Endothelial cell of umbilical vein (primary cell): ENCODE data around the gene CDH23. TPM values are rescaled to one million over a fixed set of nuclear protein-coding genes. Genes with fewer than 3 reads are reported as not detected.

Experiments
- BruUV-seq: library from RNA; stranded (reverse); fragments of 400-500 nt; replicated peaks from 2 replicates; lab custom pipeline; 2021; lab: Mats Ljungman, UMichigan
- CTCF ChIA-PET: fragments of 300-600, 350-600 bp; sonication (Branson Sonifier 250); formaldehyde crosslinking; loops from one replicate; lab custom pipeline; 2021; ENCODE audit warnings: antibody characterized with exemption, inconsistent platforms; lab: Charles Lee
- POLR2A ChIA-PET: fragments of 300-600, 350-600 bp; sonication (Branson Sonifier 250); formaldehyde crosslinking; loops from one replicate; lab custom pipeline; 2021; ENCODE audit warnings: antibody characterized with exemption, inconsistent platforms; lab: Charles Lee
- DNase-seq: peaks from one replicate; pipeline ENCODE4 v3.0.0-alpha.2; 2011; ENCODE audit warnings: low read depth, low spot score
- FAIRE-seq: peaks from 2 replicates; lab custom pipeline; 2011; peaks lifted over from hg19 to GRCh38; lab: Jason Lieb, UNC
- H2AFZ ChIP-seq: 2 replicates; pipeline ENCODE4 v1.6.0; 2012; ENCODE audit warnings: low read depth, low read length, control low read depth, inconsistent platforms
- H3K27ac ChIP-seq: 2 replicates; pipeline ENCODE4 v1.5.1; 2011; ENCODE audit warnings: low read depth, mild to moderate bottlenecking, control low read depth, low read length, moderate library complexity; ENCODE audit not compliant: insufficient read depth
- H3K27me3 ChIP-seq, 2 experiments: 2 replicates each; pipeline versions ENCODE4 v1.6.0 to v1.6.1; 2011; ENCODE audit warnings: low read length in 2 of 2, mixed read lengths in 1 of 2; ENCODE audit not compliant: control insufficient read depth in 2 of 2, insufficient read depth in 2 of 2
- H3K36me3 ChIP-seq, 2 experiments: 2 replicates in 1 of 2; 3 replicates in 1 of 2; pipeline ENCODE4 v1.5.1; 2011; ENCODE audit warnings: low read length in 2 of 2, mild to moderate bottlenecking in 1 of 2, moderate library complexity in 1 of 2; ENCODE audit not compliant: control insufficient read depth in 2 of 2, insufficient read depth in 2 of 2; ENCODE audit errors: extremely low read depth in 1 of 2
- H3K4me1 ChIP-seq: 3 replicates; pipeline ENCODE4 v1.5.1; 2011; ENCODE audit warnings: mild to moderate bottlenecking, low read length; ENCODE audit not compliant: control insufficient read depth, insufficient read depth; ENCODE audit errors: extremely low read depth
- H3K4me2 ChIP-seq: 2 replicates; pipeline ENCODE4 v1.6.1; 2011; ENCODE audit warnings: low read length, control low read depth, mixed read lengths; ENCODE audit not compliant: insufficient read depth
- H3K4me3 ChIP-seq, 3 experiments: fragments of 200-600 bp in 1 of 3; sonication (generic), shearing (Covaris generic) in 1 of 3; replicated peaks in 1 of 3; 2 replicates each; pipeline ENCODE4 v1.5.1; 2011 to 2016; ENCODE audit warnings: control low read depth in 3 of 3, low read length in 3 of 3, mild to moderate bottlenecking in 2 of 3, inconsistent platforms in 1 of 3, low read depth in 1 of 3, moderate library complexity in 1 of 3; ENCODE audit not compliant: insufficient read depth in 1 of 3
- H3K79me2 ChIP-seq: 2 replicates; pipeline ENCODE4 v1.6.0; 2012; ENCODE audit warnings: low read length, inconsistent platforms; ENCODE audit not compliant: control insufficient read depth, insufficient read depth
- H3K9ac ChIP-seq: replicated peaks from 2 replicates; pipeline ENCODE3; 2011; ENCODE audit warnings: low read length, control low read depth; ENCODE audit not compliant: insufficient read depth; ENCODE audit errors: extremely low read depth
- H3K9me1 ChIP-seq: replicated peaks from 3 replicates; pipeline ENCODE4 v1.6.0; 2011; ENCODE audit warnings: mild to moderate bottlenecking, low read length; ENCODE audit not compliant: control insufficient read depth, insufficient read depth; ENCODE audit errors: extremely low read depth
- H3K9me3 ChIP-seq: replicated peaks from 2 replicates; pipeline ENCODE4 v1.5.1; 2012; ENCODE audit warnings: low read length, inconsistent platforms; ENCODE audit not compliant: control insufficient read depth, insufficient read depth
- H4K20me1 ChIP-seq: replicated peaks from 2 replicates; pipeline ENCODE3; 2011; ENCODE audit warnings: mild to moderate bottlenecking, low read length; ENCODE audit not compliant: control insufficient read depth, insufficient read depth; ENCODE audit errors: extremely low read depth
- CTCF ChIP-seq, 2 donors: IDR thresholded peaks; 1 replicate in 1 of 2; 2 replicates in 1 of 2; pipeline ENCODE4 v1.5.1; 2011; ENCODE audit warnings: low read length in 2 of 2, mild to moderate bottlenecking in 2 of 2, moderate library complexity in 2 of 2, control low read depth in 1 of 2, inconsistent platforms in 1 of 2, low read depth in 1 of 2; ENCODE audit not compliant: insufficient read depth in 1 of 2; ENCODE audit errors: extremely low read depth in 1 of 2
- EZH2 ChIP-seq: IDR thresholded peaks from 2 replicates; pipeline ENCODE4 v1.6.1; 2012; ENCODE audit warnings: borderline replicate concordance, low read depth, mild to moderate bottlenecking, moderate library complexity, low read length, inconsistent platforms; ENCODE audit not compliant: severe bottlenecking
- FOS ChIP-seq: IDR thresholded peaks from 2 replicates; pipeline ENCODE4 v1.6.1; 2011; ENCODE audit warnings: mild to moderate bottlenecking, low read length, moderate library complexity, borderline replicate concordance; ENCODE audit not compliant: insufficient read depth
- GATA2 ChIP-seq: IDR thresholded peaks from 2 replicates; pipeline ENCODE4 v1.7.0; 2011; ENCODE audit warnings: low read depth, mild to moderate bottlenecking, moderate library complexity, mixed read lengths, low read length; ENCODE audit not compliant: insufficient read length, insufficient read depth
- JUN ChIP-seq: IDR thresholded peaks from 2 replicates; pipeline ENCODE4 v1.6.1; 2011; ENCODE audit warnings: borderline replicate concordance, low read depth; ENCODE audit not compliant: insufficient read length, insufficient read depth
- MAX ChIP-seq: IDR thresholded peaks from 2 replicates; pipeline ENCODE4 v1.6.1; 2011; ENCODE audit not compliant: insufficient read depth, insufficient read length
- MYC ChIP-seq: IDR thresholded peaks from one replicate; pipeline ENCODE4 v1.6.1; 2011; ENCODE audit warnings: mild to moderate bottlenecking, low read depth, low read length
- POLR2A ChIP-seq: IDR thresholded peaks from 2 replicates; pipeline ENCODE4 v1.6.1; 2012; ENCODE audit warnings: low read depth, mild to moderate bottlenecking, control low read depth, low read length
- POLR2AphosphoS5 ChIP-seq: IDR thresholded peaks from 2 replicates; pipeline ENCODE4 v1.6.1; 2012; ENCODE audit warnings: low read depth, mild to moderate bottlenecking, control low read depth, low read length, moderate library complexity; ENCODE audit not compliant: insufficient read depth
- dilution Hi-C: fragments of 300-500 bp; cut with MboI; formaldehyde crosslinking; loops from one replicate; pipeline ENCODE4 v1.15.0; 2019; ENCODE audit warnings: low sequenced_read_pairs; ENCODE audit not compliant: extremely low pct_ligation_motif_present
- intact Hi-C: fragments of 100-400 bp; cut with micrococcal nuclease; formaldehyde crosslinking; loops from one replicate; pipeline ENCODE4 v1.10.0; 2022
- polyA plus RNA-seq, 4 experiments: library from polyadenylated mRNA; depleted of rRNA in 3 of 4; stranded (reverse) in 3 of 4; unstranded in 1 of 4; fragments of >200 nt; gene quantifications; 2 replicates each; pipeline versions ENCODE4 v1.2.1 to v1.2.3, GENCODE V29; 2011 to 2012; ENCODE audit warnings: missing spikeins in 1 of 4
- total RNA-seq: library from RNA; stranded (reverse); gene quantifications from 2 replicates; pipeline ENCODE4 v1.2.3, GENCODE V29; 2021

The CDH23 gene
- total and polyA plus RNA-seq, 2 donors (not counting 3 experiments of a cell fraction or from before 2014, with no cell fraction given) = not detected

- H3K27me3 ChIP-seq = peaks cover 3 to 10% of the 10 kb centered on the region in 2 experiments
- H2AFZ ChIP-seq = no peak overlapping the region
- ChIA-PET POLR2A (no interaction called here), CTCF (interaction anchor here (0.9 kb wide), 1 partner anchor 7 kb away, joined by 5 read pairs; no protein-coding TSS in a partner anchor)
- dilution Hi-C loops (no loop called here), intact Hi-C loops (no loop called here)
- no peaks in the 10 kb centered on the region for H3K9me3 ChIP-seq
- no peak overlapping the region for H3K4me3 ChIP-seq
- no peaks in the 10 kb centered on the region for H3K9me1 ChIP-seq
- no peak overlapping the region for H3K27ac ChIP-seq
- no peaks in the 10 kb centered on the region for H4K20me1 ChIP-seq
- no peaks in the 10 kb centered on the region for H3K79me2 ChIP-seq
- no TSS peak for BruUV-seq
- TF ChIP-seq MYC (no peak), GATA2 (no peak), EZH2 (no peak), POLR2A (no peak), CTCF (IDR thresholded peaks at IDR 0.05; ENCODE audit: extremely low read depth in 1 of 2, insufficient read depth in 1 of 2, low read depth in 1 of 2, low read length in 2 of 2) (no peak), MAX (no peak), FOS (no peak), JUN (no peak), POLR2AphosphoS5 (no peak)
- FAIRE-seq (no peak), DNase-seq (no peak)
- H3K9ac ChIP-seq = no peak overlapping the region
- no peaks in the 10 kb centered on the region for H3K4me1 ChIP-seq
- H3K36me3 ChIP-seq = no peaks in the 10 kb centered on the region
- H3K4me2 ChIP-seq = no peak overlapping the region
These were observed 304.1 kb downstream of the CDH23 start for GRCh38 chr10:71700731-71701368.
